OCI-LY7 (cell line): Measurements from ENCODE around the gene CTNNA2.

Source experiments
- CTCF ChIP-seq: fragments of 200-600 bp; sonication (generic); conservative IDR thresholded peaks from 2 replicates; pipeline ENCODE4 v1.5.1; 2014; ENCODE audit warnings: mild to moderate bottlenecking, antibody characterized with exemption, low read length, moderate library complexity, mixed read lengths
- EZH2phosphoT487 ChIP-seq: fragments of 200-600 bp; sonication (generic); IDR thresholded peaks from 2 replicates; pipeline ENCODE4 v1.6.1; 2018; ENCODE audit warnings: low read depth, borderline replicate concordance, mild to moderate bottlenecking, mixed run types, antibody characterized with exemption, low read length, moderate library complexity, mixed read lengths

- TF ChIP-seq CTCF (no peak), EZH2phosphoT487 (no peak)
These were observed 452.1 kb downstream of the CTNNA2 start for GRCh38 chr2:79964966-79965365.
